ENCODE results near the gene APOBR.

DNA sequence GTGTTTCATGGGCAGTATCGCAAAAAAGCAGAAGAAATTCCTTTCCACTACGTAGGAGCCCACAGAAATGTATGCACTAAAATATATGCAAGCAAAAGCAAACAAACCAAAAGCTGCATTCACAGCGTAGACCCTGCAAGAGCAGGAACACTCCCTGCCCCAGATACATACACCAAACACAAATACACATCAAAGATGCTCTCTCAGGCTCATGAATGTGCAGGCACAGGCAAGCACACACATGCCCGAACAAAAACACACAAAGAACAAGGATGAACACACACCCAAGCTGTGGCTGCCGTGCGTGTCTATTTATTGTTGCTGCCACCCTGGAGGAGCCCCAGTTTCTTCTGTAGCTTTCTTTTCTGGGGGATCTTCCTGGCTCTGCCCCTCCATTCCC, 42.6 kb downstream of the APOBR start:
- TF ChIP-seq, protein P1, sequence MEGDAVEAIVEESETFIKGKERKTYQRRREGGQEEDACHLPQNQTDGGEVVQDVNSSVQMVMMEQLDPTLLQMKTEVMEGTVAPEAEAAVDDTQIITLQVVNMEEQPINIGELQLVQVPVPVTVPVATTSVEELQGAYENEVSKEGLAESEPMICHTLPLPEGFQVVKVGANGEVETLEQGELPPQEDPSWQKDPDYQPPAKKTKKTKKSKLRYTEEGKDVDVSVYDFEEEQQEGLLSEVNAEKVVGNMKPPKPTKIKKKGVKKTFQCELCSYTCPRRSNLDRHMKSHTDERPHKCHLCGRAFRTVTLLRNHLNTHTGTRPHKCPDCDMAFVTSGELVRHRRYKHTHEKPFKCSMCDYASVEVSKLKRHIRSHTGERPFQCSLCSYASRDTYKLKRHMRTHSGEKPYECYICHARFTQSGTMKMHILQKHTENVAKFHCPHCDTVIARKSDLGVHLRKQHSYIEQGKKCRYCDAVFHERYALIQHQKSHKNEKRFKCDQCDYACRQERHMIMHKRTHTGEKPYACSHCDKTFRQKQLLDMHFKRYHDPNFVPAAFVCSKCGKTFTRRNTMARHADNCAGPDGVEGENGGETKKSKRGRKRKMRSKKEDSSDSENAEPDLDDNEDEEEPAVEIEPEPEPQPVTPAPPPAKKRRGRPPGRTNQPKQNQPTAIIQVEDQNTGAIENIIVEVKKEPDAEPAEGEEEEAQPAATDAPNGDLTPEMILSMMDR (IDR thresholded peaks at IDR 0.05), result no peak
- TF ChIP-seq POLR2A (IDR thresholded peaks at IDR 0.05) (no peak), POLR2AphosphoS5 (IDR thresholded peaks at IDR 0.05) (no peak)
